Kidney (tissue), 14 donors: ENCODE measurements around the gene BCL2L11. TPM values are rescaled to one million over a fixed set of nuclear protein-coding genes. Genes with fewer than 3 reads are reported as not detected.

Source experiments
- DNase-seq, 5 donors: peaks; one replicate each; pipeline ENCODE4 v3.0.0-alpha.2; 2013 to 2020
- FAIRE-seq: peaks from 2 replicates; lab custom pipeline; 2012; peaks lifted over from hg19 to GRCh38; lab: Jason Lieb, UNC
- H3K27ac ChIP-seq, 2 donors: one replicate each; pipeline ENCODE4 v1.7.0; 2013; ENCODE audit warnings: low read depth in 2 of 2, low read length in 2 of 2, inconsistent platforms in 1 of 2
- H3K27me3 ChIP-seq: one replicate; pipeline ENCODE4 v1.7.1; 2013; ENCODE audit warnings: low read length, inconsistent platforms; ENCODE audit not compliant: control insufficient read depth, insufficient read depth
- H3K36me3 ChIP-seq, 3 donors: one replicate each; pipeline versions ENCODE4 v1.7.0 to v1.7.1; 2013; ENCODE audit warnings: low read length in 3 of 3, control low read depth in 1 of 3, inconsistent platforms in 1 of 3; ENCODE audit not compliant: insufficient read depth in 3 of 3, control insufficient read depth in 2 of 3
- H3K4me1 ChIP-seq, 3 donors: one replicate each; pipeline versions ENCODE4 v1.7.0 to v1.7.1; 2013; ENCODE audit warnings: low read length in 3 of 3, inconsistent platforms in 1 of 3, low read depth in 1 of 3; ENCODE audit not compliant: control insufficient read depth in 2 of 3, insufficient read depth in 2 of 3
- H3K4me3 ChIP-seq, 3 donors: one replicate each; pipeline versions ENCODE4 v1.7.0 to v1.8.1; 2013; ENCODE audit warnings: low read length in 3 of 3, control low read depth in 1 of 3, inconsistent platforms in 1 of 3
- H3K9ac ChIP-seq, 3 donors: one replicate each; pipeline versions ENCODE4 v1.7.0 to v1.7.1; 2013; ENCODE audit warnings: low read length in 3 of 3, control low read depth in 1 of 3, inconsistent platforms in 1 of 3
- H3K9me3 ChIP-seq, 3 donors: one replicate each; pipeline versions ENCODE4 v1.7.0 to v1.7.1; 2013; ENCODE audit warnings: low read length in 3 of 3, control low read depth in 1 of 3, inconsistent platforms in 1 of 3; ENCODE audit not compliant: control insufficient read depth in 2 of 3, insufficient read depth in 1 of 3
- intact Hi-C: fragments of 100-400 bp; cut with DNase I; formaldehyde crosslinking; loops from one replicate; pipeline ENCODE4 v1.11.1; 2022
- polyA plus RNA-seq: library from polyadenylated mRNA; stranded (reverse); fragments of 350-450 nt; fragmentation: Illumina TruSeq; extraction: RNeasy Lipid Tissue Mini Kit (QIAGEN cat#74804); gene quantifications from one replicate; pipeline ENCODE4 v1.2.3, GENCODE V29; 2014; ENCODE audit warnings: low read depth, low replicate concordance; ENCODE audit not compliant: insufficient read depth
- total RNA-seq: library from RNA; stranded (reverse); fragmentation: NEBNext Ultra II Directional; extraction: Animal tissue kit (Norgen Biotek cat#: 25700); gene quantifications from one replicate; pipeline ENCODE4 v1.2.1, GENCODE V29; 2021
- TF ChIP-seq, protein P1 (sequence below): IDR thresholded peaks from 3 replicates; pipeline ENCODE4 v1.5.1; 2012; ENCODE audit warnings: mild to moderate bottlenecking, moderate library complexity, borderline replicate concordance; ENCODE audit not compliant: insufficient read depth; ENCODE audit errors: extremely low read depth
- donor health status: control.
- donor health status: control.
- donor health status: control.
- donor health status: control.
- donor health status: control.
- donor health status: DM: yes; HTN: yes; CAD: no.
- donor health status: Normal renal cell carcinoma (clear cell type).

BCL2L11 gene
- total and polyA plus RNA-seq, 2 donors from 2014 or later: 6.5 to 32.7 TPM

DNA sequence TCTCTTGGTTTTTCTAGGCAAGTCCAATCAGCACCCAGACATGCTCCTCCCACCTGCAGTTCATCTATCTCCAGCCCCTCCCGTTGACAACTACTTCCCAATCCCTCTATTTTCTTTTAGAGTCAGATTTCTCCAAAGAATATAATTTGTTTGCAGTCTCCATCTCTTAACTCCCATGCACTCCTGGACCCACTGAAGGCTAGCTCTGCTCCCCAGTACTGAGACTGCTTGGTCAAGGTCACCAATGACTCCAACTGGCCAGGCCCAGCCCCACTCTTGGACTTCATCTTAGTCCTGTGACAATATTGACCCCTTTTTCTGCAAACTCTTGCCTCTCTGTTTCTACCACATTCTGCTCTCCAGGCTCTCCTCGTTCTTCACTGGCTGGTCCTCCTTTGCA lies 62.0 kb downstream of the BCL2L11 start:
- Histone ChIP-seq H3K9ac (no peak overlapping the region), H3K36me3 (no peaks in the 10 kb centered on the region), H3K4me3 (no peak overlapping the region), H3K4me1 (peaks cover 0 to 21% (median 14%) of the 10 kb centered on the region in 3 donors), H3K9me3 (no peaks in the 10 kb centered on the region), H3K27ac (no peak overlapping the region), H3K27me3 (no peaks in the 10 kb centered on the region)
- intact Hi-C loops: no loop called here
- TF ChIP-seq, protein P1, sequence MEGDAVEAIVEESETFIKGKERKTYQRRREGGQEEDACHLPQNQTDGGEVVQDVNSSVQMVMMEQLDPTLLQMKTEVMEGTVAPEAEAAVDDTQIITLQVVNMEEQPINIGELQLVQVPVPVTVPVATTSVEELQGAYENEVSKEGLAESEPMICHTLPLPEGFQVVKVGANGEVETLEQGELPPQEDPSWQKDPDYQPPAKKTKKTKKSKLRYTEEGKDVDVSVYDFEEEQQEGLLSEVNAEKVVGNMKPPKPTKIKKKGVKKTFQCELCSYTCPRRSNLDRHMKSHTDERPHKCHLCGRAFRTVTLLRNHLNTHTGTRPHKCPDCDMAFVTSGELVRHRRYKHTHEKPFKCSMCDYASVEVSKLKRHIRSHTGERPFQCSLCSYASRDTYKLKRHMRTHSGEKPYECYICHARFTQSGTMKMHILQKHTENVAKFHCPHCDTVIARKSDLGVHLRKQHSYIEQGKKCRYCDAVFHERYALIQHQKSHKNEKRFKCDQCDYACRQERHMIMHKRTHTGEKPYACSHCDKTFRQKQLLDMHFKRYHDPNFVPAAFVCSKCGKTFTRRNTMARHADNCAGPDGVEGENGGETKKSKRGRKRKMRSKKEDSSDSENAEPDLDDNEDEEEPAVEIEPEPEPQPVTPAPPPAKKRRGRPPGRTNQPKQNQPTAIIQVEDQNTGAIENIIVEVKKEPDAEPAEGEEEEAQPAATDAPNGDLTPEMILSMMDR: no peak
- FAIRE-seq (no peak), DNase-seq (no peak)

DNA sequence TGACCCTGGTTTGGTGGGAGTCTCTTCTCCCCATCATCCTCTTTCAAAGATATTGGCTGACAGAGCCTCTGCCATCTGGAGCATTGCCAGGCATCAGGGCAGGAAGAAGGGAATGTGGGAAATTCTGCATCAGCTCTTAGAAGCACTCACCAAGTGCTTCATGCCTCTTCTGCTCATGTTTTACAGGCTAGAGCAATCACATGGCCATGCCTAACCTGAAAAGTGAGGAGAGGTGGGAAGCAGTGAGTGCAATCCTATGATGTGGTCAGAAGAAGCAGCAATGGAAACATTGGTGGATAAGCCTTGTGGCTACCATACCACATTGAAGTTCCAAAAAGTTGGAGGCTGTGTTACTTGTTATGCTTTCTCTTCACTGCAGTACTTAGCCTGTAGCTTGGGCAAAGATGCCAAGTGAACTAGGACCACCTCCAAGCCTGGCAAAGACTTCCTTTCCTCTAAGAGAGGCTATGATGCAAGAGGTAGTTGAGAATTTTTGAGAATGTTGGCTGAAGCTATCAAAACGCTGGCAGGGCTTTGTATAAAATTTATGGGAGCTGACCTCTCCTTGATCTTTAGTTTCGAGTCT lies 64.1 kb downstream of the BCL2L11 start:
- intact Hi-C loops: no loop called here
- Histone ChIP-seq H3K27ac (peak overlapping the region; percentile 20 to 53), H3K9me3 (no peaks in the 10 kb centered on the region), H3K9ac (no peak overlapping the region), H3K4me1 (peaks cover 0 to 16% (median 14%) of the 10 kb centered on the region in 3 donors), H3K4me3 (no peak overlapping the region), H3K36me3 (no peaks in the 10 kb centered on the region), H3K27me3 (no peaks in the 10 kb centered on the region)
- DNase-seq (no peak), FAIRE-seq (no peak)
- TF ChIP-seq, protein P1: no peak

DNA sequence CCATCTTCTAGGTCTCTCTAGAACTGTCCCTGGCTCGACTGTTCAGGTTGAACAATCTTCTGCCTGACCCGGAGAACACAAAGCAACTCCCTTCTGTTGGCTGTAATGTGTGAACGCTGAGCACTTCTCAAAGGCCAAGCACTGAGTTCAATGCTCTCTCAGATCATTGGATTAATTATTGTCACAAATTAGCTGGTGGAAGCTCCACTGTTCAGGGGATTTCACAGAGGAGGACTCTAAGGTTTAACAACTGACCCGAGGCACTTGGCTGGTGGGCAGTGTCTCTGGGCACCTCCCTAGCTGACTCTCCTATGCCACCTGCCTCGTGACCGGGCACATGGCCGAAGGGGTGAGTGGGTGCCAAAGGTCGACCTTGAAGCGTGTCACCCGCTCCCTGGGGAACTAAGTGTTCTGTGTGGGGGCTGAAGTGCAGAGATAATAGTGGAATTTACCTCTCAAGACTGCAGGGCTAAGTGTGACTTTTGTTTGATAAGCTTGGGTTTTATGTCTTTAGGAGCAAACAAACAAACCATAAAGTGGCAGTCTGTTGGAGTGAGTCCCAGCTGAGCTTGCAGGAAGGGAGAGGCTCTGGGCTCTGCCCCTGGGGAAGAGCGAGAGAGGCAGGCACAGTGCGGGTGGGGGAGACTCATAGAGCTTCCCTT lies 64.8 kb downstream of the BCL2L11 start:
- TF ChIP-seq, protein P1: no peak
- H3K4me1 ChIP-seq: peaks cover 0 to 16% (median 14%) of the 10 kb centered on the region in 3 donors
- intact Hi-C loops: no loop called here
- no peaks in the 10 kb centered on the region for H3K9me3 ChIP-seq
- no peaks in the 10 kb centered on the region for H3K27me3 ChIP-seq
- FAIRE-seq: peak; percentile 41
- DNase-seq: peak in 3 of 5 donors; percentile 30 to 54 (median 40)
- no peak overlapping the region for H3K9ac ChIP-seq
- H3K36me3 ChIP-seq: no peaks in the 10 kb centered on the region
- H3K27ac ChIP-seq: peak overlapping the region; percentile 20 to 53
- H3K4me3 ChIP-seq: no peak overlapping the region
